GM08714 (cell line): Measurements from ENCODE around the gene PPP4C.

Experiments
- H3K4me3 ChIP-seq: fragments of 200-500 bp; sonication (Bioruptor generic); 2 replicates; pipeline ENCODE4 v1.5.1; 2014; ENCODE audit warnings: mild to moderate bottlenecking, low read length, inconsistent platforms
- ZNF274 ChIP-seq: IDR thresholded peaks from 2 replicates; pipeline ENCODE4 v1.6.1; 2012; ENCODE audit warnings: mild to moderate bottlenecking, low read depth, low read length

Gene PPP4C

GRCh38 chr16:30131869-30132475 is 56.2 kb downstream of the PPP4C start:
- TF ChIP-seq ZNF274 = no peak

GRCh38 chr16:30132591-30132990 is 56.8 kb downstream of the PPP4C start:
- H3K4me3 ChIP-seq = no peak overlapping the region
- no peak for TF ChIP-seq ZNF274

More at GRCh38 chr16:30131869-30132475, 56.2 kb downstream of the PPP4C start:
- H3K4me3 ChIP-seq = no peak overlapping the region
